GM10266 (cell line): Measurements from ENCODE around the gene B3GALNT2.
"Not testable (repeated sequence)": the region's sequence is repeated elsewhere in the genome, so short reads cannot be mapped to it uniquely, and the experiment has no call there.

Experiments used
- DNase-seq: peaks from one replicate; pipeline ENCODE4 v3.0.0; 2012; ENCODE audit errors: extremely low spot score
- CTCF ChIP-seq: IDR thresholded peaks from 2 replicates; pipeline ENCODE4 v1.5.1; 2012; ENCODE audit warnings: mild to moderate bottlenecking, low read depth; ENCODE audit not compliant: control insufficient read depth, insufficient read depth; ENCODE audit errors: missing control alignments

B3GALNT2 gene

GRCh38 chr1:235460770-235461169 lies 43.5 kb downstream of the B3GALNT2 start:
- no peak for TF ChIP-seq CTCF
- DNase-seq = no peak

GRCh38 chr1:235457856-235458255 lies 46.4 kb downstream of the B3GALNT2 start:
- DNase-seq = not testable (repeated sequence)

- DNase-seq = no peak
- no peak for TF ChIP-seq CTCF
These were observed 48.4 kb downstream of the B3GALNT2 start for GRCh38 chr1:235455823-235456222.

GRCh38 chr1:235455097-235455496 lies 49.2 kb downstream of the B3GALNT2 start:
- no peak for DNase-seq
- TF ChIP-seq CTCF = no peak

- TF ChIP-seq CTCF = no peak
- no peak for DNase-seq
These were observed 50.2 kb downstream of the B3GALNT2 start for GRCh38 chr1:235454021-235454420.

GRCh38 chr1:235450886-235451483 lies 53.3 kb downstream of the B3GALNT2 start:
- no peak for TF ChIP-seq CTCF

GRCh38 chr1:235450433-235450832 lies 53.8 kb downstream of the B3GALNT2 start:
- no peak for DNase-seq
- no peak for TF ChIP-seq CTCF

More at GRCh38 chr1:235450886-235451483, 53.3 kb downstream of the B3GALNT2 start:
- DNase-seq = no peak

GRCh38 chr1:235448616-235449015 lies 55.6 kb downstream of the B3GALNT2 start:
- no peak for TF ChIP-seq CTCF
- DNase-seq = no peak
